H1 (cell line): ENCODE measurements around the gene FAM50A. TPM values are rescaled to one million over a fixed set of nuclear protein-coding genes. Genes with fewer than 3 reads are reported as not detected.

ENCODE experiments used
- polyA plus RNA-seq, 7 experiments: library from polyadenylated mRNA; depleted of rRNA in 3 of 7; stranded (reverse) in 5 of 7; unstranded in 2 of 7; fragments of >200 nt in 5 of 7; fragments of 200-250 nt in 2 of 7; gene quantifications; 1 replicate in 5 of 7; 2 replicates in 1 of 7; 4 replicates in 1 of 7; pipeline versions ENCODE4 v1.2.1 to v1.2.3, GENCODE V29; 2011 to 2013; ENCODE audit warnings: missing spikeins in 2 of 7, mixed read lengths in 2 of 7
- total RNA-seq: library from RNA; stranded (reverse); fragmentation: NEBNext Ultra II Directional; extraction: Animal tissue kit (Norgen Biotek cat#: 25700); gene quantifications from 2 replicates; pipeline ENCODE4 v1.2.1, GENCODE V29; 2021
- TF ChIP-seq, protein P1 (sequence below): fragments of 300-600 bp; sonication (generic); IDR thresholded peaks from 2 replicates; pipeline ENCODE4 v1.7.1; 2012; ENCODE audit warnings: low read length, moderate library complexity, mild to moderate bottlenecking, inconsistent platforms; ENCODE audit not compliant: insufficient replicate concordance

Gene FAM50A
- total and polyA plus RNA-seq, 2 of the 8 experiments (the other 6 are each of a cell fraction or from before 2014, with no cell fraction given) = 30.7 to 48.7 TPM

- TF ChIP-seq, protein P1, sequence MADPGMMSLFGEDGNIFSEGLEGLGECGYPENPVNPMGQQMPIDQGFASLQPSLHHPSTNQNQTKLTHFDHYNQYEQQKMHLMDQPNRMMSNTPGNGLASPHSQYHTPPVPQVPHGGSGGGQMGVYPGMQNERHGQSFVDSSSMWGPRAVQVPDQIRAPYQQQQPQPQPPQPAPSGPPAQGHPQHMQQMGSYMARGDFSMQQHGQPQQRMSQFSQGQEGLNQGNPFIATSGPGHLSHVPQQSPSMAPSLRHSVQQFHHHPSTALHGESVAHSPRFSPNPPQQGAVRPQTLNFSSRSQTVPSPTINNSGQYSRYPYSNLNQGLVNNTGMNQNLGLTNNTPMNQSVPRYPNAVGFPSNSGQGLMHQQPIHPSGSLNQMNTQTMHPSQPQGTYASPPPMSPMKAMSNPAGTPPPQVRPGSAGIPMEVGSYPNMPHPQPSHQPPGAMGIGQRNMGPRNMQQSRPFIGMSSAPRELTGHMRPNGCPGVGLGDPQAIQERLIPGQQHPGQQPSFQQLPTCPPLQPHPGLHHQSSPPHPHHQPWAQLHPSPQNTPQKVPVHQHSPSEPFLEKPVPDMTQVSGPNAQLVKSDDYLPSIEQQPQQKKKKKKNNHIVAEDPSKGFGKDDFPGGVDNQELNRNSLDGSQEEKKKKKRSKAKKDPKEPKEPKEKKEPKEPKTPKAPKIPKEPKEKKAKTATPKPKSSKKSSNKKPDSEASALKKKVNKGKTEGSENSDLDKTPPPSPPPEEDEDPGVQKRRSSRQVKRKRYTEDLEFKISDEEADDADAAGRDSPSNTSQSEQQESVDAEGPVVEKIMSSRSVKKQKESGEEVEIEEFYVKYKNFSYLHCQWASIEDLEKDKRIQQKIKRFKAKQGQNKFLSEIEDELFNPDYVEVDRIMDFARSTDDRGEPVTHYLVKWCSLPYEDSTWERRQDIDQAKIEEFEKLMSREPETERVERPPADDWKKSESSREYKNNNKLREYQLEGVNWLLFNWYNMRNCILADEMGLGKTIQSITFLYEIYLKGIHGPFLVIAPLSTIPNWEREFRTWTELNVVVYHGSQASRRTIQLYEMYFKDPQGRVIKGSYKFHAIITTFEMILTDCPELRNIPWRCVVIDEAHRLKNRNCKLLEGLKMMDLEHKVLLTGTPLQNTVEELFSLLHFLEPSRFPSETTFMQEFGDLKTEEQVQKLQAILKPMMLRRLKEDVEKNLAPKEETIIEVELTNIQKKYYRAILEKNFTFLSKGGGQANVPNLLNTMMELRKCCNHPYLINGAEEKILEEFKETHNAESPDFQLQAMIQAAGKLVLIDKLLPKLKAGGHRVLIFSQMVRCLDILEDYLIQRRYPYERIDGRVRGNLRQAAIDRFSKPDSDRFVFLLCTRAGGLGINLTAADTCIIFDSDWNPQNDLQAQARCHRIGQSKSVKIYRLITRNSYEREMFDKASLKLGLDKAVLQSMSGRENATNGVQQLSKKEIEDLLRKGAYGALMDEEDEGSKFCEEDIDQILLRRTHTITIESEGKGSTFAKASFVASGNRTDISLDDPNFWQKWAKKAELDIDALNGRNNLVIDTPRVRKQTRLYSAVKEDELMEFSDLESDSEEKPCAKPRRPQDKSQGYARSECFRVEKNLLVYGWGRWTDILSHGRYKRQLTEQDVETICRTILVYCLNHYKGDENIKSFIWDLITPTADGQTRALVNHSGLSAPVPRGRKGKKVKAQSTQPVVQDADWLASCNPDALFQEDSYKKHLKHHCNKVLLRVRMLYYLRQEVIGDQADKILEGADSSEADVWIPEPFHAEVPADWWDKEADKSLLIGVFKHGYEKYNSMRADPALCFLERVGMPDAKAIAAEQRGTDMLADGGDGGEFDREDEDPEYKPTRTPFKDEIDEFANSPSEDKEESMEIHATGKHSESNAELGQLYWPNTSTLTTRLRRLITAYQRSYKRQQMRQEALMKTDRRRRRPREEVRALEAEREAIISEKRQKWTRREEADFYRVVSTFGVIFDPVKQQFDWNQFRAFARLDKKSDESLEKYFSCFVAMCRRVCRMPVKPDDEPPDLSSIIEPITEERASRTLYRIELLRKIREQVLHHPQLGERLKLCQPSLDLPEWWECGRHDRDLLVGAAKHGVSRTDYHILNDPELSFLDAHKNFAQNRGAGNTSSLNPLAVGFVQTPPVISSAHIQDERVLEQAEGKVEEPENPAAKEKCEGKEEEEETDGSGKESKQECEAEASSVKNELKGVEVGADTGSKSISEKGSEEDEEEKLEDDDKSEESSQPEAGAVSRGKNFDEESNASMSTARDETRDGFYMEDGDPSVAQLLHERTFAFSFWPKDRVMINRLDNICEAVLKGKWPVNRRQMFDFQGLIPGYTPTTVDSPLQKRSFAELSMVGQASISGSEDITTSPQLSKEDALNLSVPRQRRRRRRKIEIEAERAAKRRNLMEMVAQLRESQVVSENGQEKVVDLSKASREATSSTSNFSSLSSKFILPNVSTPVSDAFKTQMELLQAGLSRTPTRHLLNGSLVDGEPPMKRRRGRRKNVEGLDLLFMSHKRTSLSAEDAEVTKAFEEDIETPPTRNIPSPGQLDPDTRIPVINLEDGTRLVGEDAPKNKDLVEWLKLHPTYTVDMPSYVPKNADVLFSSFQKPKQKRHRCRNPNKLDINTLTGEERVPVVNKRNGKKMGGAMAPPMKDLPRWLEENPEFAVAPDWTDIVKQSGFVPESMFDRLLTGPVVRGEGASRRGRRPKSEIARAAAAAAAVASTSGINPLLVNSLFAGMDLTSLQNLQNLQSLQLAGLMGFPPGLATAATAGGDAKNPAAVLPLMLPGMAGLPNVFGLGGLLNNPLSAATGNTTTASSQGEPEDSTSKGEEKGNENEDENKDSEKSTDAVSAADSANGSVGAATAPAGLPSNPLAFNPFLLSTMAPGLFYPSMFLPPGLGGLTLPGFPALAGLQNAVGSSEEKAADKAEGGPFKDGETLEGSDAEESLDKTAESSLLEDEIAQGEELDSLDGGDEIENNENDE = no peak
Observed at GRCh38 chrX:154446430-154446829, 2.5 kb downstream of the FAM50A start (continued).
